Measurements from ENCODE around the gene TGIF1. TPM values are rescaled to one million over a fixed set of nuclear protein-coding genes. Genes with fewer than 3 reads are reported as not detected.
A peak's percentile ranks its signal among the peaks of the same experiment; 100 is the strongest.

TGIF1 gene
- total and polyA plus RNA-seq, 9 of the 15 experiments (the other 6 are each of a cell fraction or from before 2014, with no cell fraction given), result 16.1 to 77.7 (median 44.6) TPM

DNA sequence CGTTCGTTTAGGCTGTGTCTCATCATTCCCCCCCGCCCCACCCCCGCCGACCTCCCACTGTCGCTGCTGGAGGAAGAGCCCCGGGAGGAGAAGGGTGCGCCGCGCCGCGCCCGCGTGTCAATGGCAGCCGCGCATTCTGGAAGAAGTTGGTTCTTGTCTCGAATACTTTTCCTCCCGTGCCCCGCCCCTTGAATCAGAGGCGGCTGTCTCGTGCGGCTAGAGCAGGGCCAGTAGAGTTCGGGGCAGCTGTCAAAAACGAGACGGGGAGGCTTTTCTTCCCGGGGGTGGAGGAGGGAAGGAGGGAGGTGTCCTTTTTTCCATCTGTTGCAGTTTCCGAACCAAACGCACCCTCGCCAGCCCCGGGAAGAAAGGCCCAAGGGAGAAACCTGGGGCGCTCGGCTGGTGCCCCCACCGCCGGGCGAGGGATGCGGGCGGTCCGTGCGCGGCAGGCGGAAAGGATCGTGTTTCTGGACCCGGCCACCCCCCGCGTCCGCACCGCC, 410 bp upstream of the TGIF1 start (continued):
- TF ChIP-seq ZZZ3 (IDR thresholded peaks at IDR 0.05) (no peak), ILK (tag; IDR thresholded peaks at IDR 0.05; ENCODE audit: borderline replicate concordance, low read depth) (no peak), FOXK2 (conservative IDR thresholded peaks at IDR 0.05 in 1 of 2, IDR thresholded peaks at IDR 0.05 in 1 of 2; ENCODE audit: low read depth in 2 of 2) (no peak), NR2F6 (CRISPR knock-in tag; IDR thresholded peaks at IDR 0.05) (0 out of 2 replicates have a peak, but pooled peaks have one; percentile 72), CHD4 (IDR thresholded peaks at IDR 0.05; ENCODE audit: insufficient read depth, insufficient replicate concordance, low read depth, low read length, poor library complexity, severe bottlenecking) (no peak), CEBPB (tag; IDR thresholded peaks at IDR 0.05) (no peak), MTA1 (IDR thresholded peaks at IDR 0.05; ENCODE audit: borderline replicate concordance) (no peak), NR3C1 (CRISPR knock-in tag; IDR thresholded peaks at IDR 0.05) (no peak), ZNF23 (CRISPR knock-in tag; IDR thresholded peaks at IDR 0.05) (peak; percentile 14; the same call in 1 of the 2 replicates), POLR2B (IDR thresholded peaks at IDR 0.05; ENCODE audit: low read depth, partially characterized antibody) (no peak), MAFG (tag; conservative IDR thresholded peaks at IDR 0.05) (no peak), ZNF830 (CRISPR knock-in tag; IDR thresholded peaks at IDR 0.05) (no peak), ZC3H11A (IDR thresholded peaks at IDR 0.05; ENCODE audit: low read depth, low read length) (no peak), ZFP30 (CRISPR knock-in tag; IDR thresholded peaks at IDR 0.05; ENCODE audit: borderline replicate concordance) (no peak), TAF7 (tag; IDR thresholded peaks at IDR 0.05) (0 out of 2 replicates have a peak, but pooled peaks have one; percentile 24)
- TF ChIP-seq, protein P1, sequence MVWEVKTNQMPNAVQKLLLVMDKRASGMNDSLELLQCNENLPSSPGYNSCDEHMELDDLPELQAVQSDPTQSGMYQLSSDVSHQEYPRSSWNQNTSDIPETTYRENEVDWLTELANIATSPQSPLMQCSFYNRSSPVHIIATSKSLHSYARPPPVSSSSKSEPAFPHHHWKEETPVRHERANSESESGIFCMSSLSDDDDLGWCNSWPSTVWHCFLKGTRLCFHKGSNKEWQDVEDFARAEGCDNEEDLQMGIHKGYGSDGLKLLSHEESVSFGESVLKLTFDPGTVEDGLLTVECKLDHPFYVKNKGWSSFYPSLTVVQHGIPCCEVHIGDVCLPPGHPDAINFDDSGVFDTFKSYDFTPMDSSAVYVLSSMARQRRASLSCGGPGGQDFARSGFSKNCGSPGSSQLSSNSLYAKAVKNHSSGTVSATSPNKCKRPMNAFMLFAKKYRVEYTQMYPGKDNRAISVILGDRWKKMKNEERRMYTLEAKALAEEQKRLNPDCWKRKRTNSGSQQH (CRISPR knock-in tag; IDR thresholded peaks at IDR 0.05), result no peak
- TF ChIP-seq, protein P2, sequence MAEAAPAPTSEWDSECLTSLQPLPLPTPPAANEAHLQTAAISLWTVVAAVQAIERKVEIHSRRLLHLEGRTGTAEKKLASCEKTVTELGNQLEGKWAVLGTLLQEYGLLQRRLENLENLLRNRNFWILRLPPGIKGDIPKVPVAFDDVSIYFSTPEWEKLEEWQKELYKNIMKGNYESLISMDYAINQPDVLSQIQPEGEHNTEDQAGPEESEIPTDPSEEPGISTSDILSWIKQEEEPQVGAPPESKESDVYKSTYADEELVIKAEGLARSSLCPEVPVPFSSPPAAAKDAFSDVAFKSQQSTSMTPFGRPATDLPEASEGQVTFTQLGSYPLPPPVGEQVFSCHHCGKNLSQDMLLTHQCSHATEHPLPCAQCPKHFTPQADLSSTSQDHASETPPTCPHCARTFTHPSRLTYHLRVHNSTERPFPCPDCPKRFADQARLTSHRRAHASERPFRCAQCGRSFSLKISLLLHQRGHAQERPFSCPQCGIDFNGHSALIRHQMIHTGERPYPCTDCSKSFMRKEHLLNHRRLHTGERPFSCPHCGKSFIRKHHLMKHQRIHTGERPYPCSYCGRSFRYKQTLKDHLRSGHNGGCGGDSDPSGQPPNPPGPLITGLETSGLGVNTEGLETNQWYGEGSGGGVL (CRISPR knock-in tag; IDR thresholded peaks at IDR 0.05), result no peak
- TF ChIP-seq, protein P3, sequence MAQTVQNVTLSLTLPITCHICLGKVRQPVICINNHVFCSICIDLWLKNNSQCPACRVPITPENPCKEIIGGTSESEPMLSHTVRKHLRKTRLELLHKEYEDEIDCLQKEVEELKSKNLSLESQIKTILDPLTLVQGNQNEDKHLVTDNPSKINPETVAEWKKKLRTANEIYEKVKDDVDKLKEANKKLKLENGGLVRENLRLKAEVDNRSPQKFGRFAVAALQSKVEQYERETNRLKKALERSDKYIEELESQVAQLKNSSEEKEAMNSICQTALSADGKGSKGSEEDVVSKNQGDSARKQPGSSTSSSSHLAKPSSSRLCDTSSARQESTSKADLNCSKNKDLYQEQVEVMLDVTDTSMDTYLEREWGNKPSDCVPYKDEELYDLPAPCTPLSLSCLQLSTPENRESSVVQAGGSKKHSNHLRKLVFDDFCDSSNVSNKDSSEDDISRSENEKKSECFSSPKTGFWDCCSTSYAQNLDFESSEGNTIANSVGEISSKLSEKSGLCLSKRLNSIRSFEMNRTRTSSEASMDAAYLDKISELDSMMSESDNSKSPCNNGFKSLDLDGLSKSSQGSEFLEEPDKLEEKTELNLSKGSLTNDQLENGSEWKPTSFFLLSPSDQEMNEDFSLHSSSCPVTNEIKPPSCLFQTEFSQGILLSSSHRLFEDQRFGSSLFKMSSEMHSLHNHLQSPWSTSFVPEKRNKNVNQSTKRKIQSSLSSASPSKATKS (CRISPR knock-in tag; IDR thresholded peaks at IDR 0.05), result no peak
- TF ChIP-seq, protein P4, sequence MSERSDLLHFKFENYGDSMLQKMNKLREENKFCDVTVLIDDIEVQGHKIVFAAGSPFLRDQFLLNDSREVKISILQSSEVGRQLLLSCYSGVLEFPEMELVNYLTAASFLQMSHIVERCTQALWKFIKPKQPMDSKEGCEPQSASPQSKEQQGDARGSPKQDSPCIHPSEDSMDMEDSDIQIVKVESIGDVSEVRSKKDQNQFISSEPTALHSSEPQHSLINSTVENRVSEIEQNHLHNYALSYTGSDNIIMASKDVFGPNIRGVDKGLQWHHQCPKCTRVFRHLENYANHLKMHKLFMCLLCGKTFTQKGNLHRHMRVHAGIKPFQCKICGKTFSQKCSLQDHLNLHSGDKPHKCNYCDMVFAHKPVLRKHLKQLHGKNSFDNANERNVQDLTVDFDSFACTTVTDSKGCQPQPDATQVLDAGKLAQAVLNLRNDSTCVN (CRISPR knock-in tag; IDR thresholded peaks at IDR 0.05), result no peak
- TF ChIP-seq, protein P5, sequence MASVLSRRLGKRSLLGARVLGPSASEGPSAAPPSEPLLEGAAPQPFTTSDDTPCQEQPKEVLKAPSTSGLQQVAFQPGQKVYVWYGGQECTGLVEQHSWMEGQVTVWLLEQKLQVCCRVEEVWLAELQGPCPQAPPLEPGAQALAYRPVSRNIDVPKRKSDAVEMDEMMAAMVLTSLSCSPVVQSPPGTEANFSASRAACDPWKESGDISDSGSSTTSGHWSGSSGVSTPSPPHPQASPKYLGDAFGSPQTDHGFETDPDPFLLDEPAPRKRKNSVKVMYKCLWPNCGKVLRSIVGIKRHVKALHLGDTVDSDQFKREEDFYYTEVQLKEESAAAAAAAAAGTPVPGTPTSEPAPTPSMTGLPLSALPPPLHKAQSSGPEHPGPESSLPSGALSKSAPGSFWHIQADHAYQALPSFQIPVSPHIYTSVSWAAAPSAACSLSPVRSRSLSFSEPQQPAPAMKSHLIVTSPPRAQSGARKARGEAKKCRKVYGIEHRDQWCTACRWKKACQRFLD (CRISPR knock-in tag; IDR thresholded peaks at IDR 0.05), result no peak

Measured in K562 (cell line).